ENCODE results near the gene NTM.
A peak's percentile ranks its signal among the peaks of the same experiment; 100 is the strongest.

Gene NTM

DNA sequence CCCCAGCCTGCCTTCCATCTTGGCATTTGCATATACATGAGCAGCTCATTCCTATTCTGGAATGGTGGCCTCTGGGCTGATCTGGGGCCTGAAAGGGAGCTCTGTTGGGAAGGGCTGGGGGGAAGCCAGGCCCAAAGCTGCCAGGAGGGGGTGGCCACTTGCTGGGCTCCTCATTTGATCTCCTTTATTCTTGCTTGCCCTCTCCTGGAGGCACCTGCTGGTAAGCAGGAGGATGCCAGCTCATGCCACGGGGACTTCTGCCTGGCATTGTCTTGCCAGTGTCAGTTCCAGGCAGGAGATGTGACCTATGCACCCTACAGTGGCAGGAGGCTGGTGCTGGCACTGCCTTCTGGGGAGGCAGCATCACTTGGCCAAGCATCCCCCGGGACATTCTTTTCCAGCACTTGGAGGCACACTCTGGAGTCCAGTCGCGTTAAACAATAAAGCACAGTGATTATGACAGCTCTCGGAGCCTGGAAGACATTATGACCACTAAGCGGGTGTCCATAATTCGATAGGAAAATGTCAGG, 128.3 kb downstream of the NTM start:
- TF ChIP-seq, protein P1, sequence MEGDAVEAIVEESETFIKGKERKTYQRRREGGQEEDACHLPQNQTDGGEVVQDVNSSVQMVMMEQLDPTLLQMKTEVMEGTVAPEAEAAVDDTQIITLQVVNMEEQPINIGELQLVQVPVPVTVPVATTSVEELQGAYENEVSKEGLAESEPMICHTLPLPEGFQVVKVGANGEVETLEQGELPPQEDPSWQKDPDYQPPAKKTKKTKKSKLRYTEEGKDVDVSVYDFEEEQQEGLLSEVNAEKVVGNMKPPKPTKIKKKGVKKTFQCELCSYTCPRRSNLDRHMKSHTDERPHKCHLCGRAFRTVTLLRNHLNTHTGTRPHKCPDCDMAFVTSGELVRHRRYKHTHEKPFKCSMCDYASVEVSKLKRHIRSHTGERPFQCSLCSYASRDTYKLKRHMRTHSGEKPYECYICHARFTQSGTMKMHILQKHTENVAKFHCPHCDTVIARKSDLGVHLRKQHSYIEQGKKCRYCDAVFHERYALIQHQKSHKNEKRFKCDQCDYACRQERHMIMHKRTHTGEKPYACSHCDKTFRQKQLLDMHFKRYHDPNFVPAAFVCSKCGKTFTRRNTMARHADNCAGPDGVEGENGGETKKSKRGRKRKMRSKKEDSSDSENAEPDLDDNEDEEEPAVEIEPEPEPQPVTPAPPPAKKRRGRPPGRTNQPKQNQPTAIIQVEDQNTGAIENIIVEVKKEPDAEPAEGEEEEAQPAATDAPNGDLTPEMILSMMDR (IDR thresholded peaks at IDR 0.05; ENCODE audit: low read depth, low read length): no peak
- DNase-seq (ENCODE audit: extremely low read depth, low read depth): no peak

DNA sequence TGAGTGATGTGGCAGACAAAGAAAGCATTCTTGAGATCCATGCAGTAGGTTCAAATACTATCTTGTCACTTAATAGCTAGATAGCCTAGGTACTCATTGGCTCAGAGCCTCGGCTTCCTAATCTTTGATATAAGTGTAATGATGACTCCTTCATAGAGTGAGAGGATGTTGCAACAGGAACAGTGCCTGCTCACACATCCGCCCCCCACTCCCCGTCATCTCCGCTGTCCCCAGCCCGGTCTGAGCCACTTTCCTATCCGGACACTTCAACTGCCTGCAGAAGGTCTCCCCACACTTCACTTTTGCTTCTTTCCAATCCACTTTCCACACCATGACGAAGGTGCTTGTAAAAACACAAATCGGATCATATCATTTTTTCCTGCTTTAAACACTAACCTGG, 128.8 kb downstream of the NTM start:
- DNase-seq (ENCODE audit: extremely low read depth, low read depth): no peak
- TF ChIP-seq, protein P1 (IDR thresholded peaks at IDR 0.05; ENCODE audit: low read depth, low read length): no peak

DNA sequence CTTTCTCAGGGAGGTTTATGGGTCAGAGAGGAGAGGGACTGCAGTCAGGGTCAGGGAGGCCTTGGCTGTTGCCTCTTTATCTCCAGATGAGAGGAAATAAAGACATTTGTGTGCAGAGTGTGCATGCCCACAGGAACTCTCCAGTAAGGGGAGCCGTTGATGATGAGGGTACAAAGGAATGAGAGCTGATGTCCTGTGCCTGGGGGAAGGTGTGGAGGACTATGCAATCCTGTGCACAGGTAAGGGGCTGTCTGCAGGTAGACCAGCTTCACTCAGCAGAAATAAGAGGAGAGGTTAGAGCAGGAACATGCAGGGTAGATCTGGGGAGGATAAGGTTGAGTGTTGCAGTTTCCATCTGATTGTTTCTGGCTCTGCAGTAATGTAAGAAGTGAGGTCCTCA, 132.6 kb downstream of the NTM start:
- no peak for DNase-seq (ENCODE audit: extremely low read depth, low read depth)
- TF ChIP-seq, protein P1 (IDR thresholded peaks at IDR 0.05; ENCODE audit: low read depth, low read length): no peak

DNA sequence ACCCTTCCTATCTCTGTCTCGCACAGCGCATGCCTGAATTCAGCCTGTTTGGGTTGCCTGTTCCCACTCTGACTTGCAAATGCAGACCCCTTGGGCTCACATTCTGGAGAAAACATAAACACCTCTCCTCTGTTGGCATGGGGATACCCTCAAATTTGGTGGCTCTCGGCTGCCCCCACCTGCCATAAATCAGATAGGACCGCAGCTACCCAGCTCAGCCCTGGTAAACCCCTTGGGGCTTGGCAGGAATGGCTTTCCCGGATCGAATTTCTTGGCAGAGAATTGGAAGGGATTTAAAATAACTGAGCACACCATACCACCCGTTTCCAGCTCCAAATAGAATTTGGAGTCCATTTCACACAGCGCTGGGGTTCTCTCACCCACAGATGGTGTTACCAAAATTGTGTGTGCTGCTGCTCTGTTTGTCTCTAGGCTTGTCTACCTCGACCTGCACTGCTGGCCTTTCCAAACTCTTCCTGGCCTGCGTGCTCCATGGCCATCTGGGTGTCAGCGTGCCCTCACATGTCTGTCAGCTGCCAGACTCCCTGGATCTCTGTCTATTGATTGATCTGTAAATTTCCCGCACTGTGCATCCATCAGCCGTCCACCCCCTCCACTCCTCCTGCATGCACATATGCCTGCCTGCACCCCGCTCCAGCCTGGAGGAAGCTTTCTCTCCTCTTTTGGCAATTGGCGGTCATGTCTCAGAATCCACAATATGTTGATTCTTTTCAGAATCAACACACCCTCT, 134.0 kb downstream of the NTM start:
- DNase-seq (ENCODE audit: extremely low read depth, low read depth): no peak
- TF ChIP-seq, protein P1 (IDR thresholded peaks at IDR 0.05; ENCODE audit: low read depth, low read length): no peak

DNA sequence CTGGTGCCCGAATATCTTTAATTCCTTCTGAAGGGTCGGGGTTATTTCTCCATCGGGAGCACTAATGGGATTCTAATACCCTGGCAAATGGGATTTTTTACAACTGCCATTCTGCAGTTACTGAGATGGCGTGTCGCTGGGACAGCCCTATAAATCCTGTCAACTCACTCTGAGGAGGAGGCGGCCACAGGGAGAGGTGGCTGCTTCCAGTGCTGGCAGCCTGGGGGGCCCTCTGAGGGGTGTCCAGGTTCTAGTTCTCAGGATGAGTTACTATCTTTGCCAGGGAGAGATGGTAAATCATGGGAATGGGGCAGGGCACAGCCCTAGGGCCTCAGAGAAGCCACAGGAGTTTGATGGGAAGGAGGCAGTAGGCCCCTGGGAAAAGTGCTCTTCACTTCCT, 135.9 kb downstream of the NTM start:
- TF ChIP-seq, protein P1 (IDR thresholded peaks at IDR 0.05; ENCODE audit: low read depth, low read length): no peak
- no peak for DNase-seq (ENCODE audit: extremely low read depth, low read depth)

DNA sequence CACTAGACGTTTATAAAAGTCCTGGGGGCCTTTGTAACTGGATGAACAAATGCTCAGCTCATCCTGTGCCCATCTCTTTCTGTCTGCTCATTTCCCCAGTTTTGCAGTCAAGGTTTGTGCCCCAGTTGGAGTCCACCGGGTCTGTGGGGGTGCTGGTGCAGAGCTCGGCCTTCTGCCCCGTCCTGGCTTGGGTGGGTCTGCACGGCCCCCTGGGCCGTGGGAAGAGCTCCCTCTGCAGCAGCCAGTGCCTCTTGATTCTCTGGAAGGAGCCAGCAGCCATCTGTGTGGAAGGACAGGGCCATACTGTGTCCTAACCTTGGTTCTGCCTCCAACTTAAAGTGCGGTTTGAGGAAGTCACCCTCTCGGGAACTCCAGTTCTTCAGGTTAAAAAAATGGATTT, 140.2 kb downstream of the NTM start:
- TF ChIP-seq, protein P1 (IDR thresholded peaks at IDR 0.05; ENCODE audit: low read depth, low read length): no peak
- DNase-seq (ENCODE audit: extremely low read depth, low read depth): no peak

DNA sequence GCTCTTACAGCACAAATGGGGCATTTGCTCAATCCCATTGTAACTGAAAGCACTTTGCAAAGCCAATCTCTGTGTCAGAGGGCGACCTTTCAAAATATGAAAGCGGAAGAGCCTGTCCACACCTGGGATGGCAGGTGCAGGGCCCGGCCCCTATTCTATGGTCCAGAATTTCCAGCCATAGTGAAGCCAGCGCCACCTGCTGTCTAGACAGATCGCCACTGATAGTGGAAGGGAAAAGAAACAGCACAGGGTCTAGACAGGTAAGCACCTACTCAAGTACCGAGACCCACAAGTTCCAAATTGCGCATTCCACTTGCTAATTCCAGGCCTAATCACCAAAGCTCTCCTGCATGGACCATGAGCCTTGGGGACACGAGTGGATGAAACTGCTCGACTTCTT, 141.4 kb downstream of the NTM start:
- TF ChIP-seq, protein P1 (IDR thresholded peaks at IDR 0.05; ENCODE audit: low read depth, low read length): peak; percentile 46
- DNase-seq (ENCODE audit: extremely low read depth, low read depth): no peak

Measured in AG09319 (cell line).